SK-N-SH treated with all-trans-retinoic acid at 6 μM for 48 hours (cell line): Measurements from ENCODE around the gene WSCD2.

Experiments used
- BACH2 ChIP-seq: fragments of 250-450 bp; sonication (Bioruptor Pico); IDR thresholded peaks from 2 replicates; pipeline ENCODE4 v1.9.0; 2021; ENCODE audit warnings: mild to moderate bottlenecking, borderline replicate concordance
- CSRNP3 ChIP-seq: fragments of 250-450 bp; sonication (Bioruptor Pico); IDR thresholded peaks from 2 replicates; pipeline ENCODE4 v1.5.1; 2021; ENCODE audit warnings: mild to moderate bottlenecking, moderate library complexity
- PPARA ChIP-seq: fragments of 250-450 bp; sonication (Bioruptor Pico); IDR thresholded peaks from 2 replicates; pipeline ENCODE4 v1.5.0; 2020; ENCODE audit warnings: mild to moderate bottlenecking, borderline replicate concordance
- ZNF8 ChIP-seq: fragments of 450-650 bp; formaldehyde crosslinking; IDR thresholded peaks from 2 replicates; pipeline ENCODE4 v1.5.0; 2020; ENCODE audit warnings: mild to moderate bottlenecking, moderate library complexity

- no peak for TF ChIP-seq PPARA (CRISPR knock-in tag)
- no peak for TF ChIP-seq CSRNP3 (CRISPR knock-in tag)
- no peak for TF ChIP-seq BACH2 (CRISPR knock-in tag)
- no peak for TF ChIP-seq ZNF8 (CRISPR knock-in tag)
Measured at GRCh38 chr12:108210001-108210400, 80.9 kb downstream of the WSCD2 start.
